HG03342 (cell line): Measurements from ENCODE around the gene SLIT3.

Source experiments
- ATAC-seq: cut with Tn5 transposase; IDR thresholded peaks from one replicate; pipeline ENCODE4 v1.9.1; 2021; ENCODE audit warnings: mild to moderate bottlenecking, moderate library complexity; ENCODE audit not compliant: unreplicated experiment

The SLIT3 gene

DNA sequence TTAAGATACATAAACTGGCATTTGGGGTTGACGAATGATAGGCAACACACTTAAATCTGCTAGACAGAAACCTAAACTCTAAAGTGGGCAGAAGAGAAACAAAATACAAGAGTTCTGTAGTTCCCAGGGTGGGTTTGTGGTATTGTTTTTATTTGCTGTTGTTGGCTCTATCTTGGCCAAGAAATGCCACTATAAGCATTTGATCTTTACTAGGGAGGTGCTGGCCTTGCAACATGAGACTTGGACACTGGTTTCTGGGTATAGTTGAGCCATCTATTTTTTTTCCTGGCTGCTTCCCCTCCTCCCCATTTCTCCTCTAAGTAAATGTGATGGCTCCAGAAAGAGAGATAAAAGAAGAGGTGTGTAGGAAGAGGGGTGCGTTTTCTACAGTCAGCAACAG lies 251.2 kb downstream of the SLIT3 start:
- no peak for ATAC-seq

GRCh38 chr5:169048181-169049125 lies 252.5 kb downstream of the SLIT3 start:
- no peak for ATAC-seq

DNA sequence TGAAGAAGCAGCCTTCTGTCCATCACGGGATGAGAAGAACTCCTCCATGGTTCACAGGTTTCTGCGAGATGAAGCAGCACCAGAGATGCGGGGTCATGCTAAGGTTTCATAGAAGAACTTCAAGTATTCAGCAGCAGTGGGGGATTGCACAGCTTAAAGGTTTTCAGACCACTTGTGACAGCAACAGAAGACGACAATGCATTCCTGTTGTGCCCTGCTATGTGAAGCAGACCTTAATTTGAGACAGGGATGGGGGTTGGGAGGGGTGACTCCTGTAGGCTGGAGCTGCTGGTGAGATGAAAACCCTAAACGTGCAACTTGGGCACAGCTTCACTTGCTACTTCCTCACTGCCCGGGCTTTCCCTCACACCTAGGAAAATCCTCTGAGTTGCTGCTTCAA lies 256.0 kb downstream of the SLIT3 start:
- no peak for ATAC-seq

- ATAC-seq, result no peak
Observed at GRCh38 chr5:169041180-169041579, 259.8 kb downstream of the SLIT3 start.

GRCh38 chr5:169039592-169039991 lies 261.3 kb downstream of the SLIT3 start:
- ATAC-seq, result no peak

DNA sequence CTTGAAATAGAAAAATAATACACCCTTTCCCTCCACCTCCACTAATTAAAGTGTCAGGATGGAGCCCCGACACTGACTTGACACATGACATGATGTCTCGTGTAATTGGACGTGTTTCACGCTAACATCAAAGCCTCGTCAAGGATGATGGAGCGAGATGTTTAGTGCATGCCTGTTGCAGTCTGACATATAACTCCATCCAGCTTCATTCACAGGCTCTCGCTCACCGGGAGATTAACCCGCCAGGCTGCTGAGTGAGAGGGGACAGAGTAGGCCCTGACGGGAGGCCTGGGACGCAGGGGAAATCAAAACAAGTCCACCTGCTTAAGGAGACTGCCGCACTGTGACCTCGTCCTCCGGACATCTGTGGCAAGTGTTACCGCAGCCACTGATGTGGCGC lies 263.5 kb downstream of the SLIT3 start:
- no peak for ATAC-seq

- ATAC-seq, result no peak
Observed at GRCh38 chr5:169036079-169036805, 264.7 kb downstream of the SLIT3 start.

DNA sequence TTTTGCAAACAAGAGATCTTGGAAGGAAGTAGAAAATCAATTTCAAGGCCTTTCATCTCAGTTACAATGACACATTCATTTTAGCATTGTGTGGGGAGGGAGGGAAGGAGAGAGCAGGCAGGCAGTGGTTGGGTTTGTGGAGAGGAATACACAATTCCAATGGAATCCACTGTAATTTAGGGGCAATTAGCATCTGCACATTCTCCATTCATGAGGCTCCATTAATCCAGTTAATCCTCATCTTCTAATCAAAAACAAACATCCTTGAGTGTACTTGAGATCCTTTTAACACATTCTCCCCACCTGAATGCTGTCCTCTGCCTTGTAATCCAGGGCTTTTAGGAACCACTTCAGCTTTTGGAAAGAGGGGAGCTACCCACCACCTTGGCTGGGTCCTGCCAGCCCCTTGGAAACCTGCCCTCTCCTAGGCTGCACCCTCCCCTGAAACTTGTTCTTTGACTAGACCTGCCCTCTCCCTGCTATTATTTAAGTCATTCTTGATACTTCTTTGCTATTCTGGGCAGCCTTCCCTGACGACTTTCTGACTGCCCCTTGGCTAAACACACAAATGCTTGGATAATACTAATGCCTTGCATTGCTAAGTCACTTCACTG lies 271.2 kb downstream of the SLIT3 start:
- no peak for ATAC-seq

- no peak for ATAC-seq
Observed at GRCh38 chr5:169029037-169029436, 271.9 kb downstream of the SLIT3 start.

DNA sequence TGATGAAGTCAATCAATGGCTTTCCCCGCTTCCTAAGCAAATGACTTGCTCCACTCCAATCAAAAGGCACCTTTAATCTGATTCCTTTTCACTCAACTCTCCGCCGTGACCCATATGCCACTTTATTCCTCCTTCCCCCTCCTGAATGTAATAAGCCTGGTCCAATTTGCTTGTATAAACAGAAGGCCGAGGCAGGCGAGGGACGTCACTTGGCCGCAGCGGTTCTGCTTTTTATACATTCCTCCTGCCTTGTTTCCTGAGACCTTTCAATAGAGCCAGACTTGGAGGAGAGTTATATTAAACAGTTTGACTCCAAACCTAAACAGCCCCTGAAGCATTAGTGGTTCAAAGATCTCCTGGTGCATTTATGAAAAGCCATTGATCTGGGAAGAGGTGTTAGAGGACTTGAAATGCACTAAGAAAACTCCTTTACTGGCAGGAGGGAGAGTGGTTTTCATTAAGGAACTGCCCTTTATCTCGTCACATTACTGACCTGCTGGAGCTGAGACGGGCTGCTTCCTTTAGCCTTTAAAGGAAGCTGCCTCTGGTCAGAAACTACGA lies 273.4 kb downstream of the SLIT3 start:
- no peak for ATAC-seq

DNA sequence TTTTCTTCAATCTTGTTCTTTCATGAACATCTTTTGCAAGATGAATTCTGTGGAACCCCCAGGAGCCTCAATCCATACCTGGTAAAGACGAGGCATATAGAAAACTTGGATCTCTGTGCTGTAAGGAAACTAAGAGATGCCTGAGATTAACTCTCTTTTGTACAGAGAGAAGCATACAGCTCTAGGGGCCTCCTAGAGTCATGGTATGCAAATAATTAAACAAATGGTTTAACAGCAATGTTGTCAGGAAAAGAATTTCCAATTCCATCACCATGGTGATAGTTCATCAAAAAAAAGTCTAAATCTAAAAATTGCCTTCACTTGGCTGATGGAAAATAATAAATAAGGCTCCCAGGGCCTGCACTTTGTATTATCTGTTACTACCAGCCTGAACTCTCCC lies 275.4 kb downstream of the SLIT3 start:
- ATAC-seq, result no peak

DNA sequence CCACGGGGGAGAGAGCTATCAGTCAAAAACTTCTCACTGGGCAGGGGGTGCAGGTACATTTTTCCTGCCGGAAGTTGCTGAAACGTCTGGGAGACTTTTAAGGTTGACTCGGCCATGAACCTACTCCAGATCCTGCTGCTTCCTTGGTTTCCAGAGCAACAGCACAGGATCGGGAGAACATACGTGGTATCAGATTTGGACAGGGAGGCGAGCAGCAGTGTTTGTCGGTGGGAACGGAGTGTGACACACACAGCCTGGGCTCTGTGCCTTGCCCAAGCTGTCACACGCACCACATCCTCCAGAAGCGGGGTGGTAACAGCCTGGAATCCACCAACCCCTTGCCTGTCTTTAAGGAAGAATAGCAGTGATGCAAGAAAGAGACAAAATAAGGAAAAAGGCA lies 276.5 kb downstream of the SLIT3 start:
- no peak for ATAC-seq

- ATAC-seq, result no peak
Observed at GRCh38 chr5:169022718-169023117, 278.2 kb downstream of the SLIT3 start.

DNA sequence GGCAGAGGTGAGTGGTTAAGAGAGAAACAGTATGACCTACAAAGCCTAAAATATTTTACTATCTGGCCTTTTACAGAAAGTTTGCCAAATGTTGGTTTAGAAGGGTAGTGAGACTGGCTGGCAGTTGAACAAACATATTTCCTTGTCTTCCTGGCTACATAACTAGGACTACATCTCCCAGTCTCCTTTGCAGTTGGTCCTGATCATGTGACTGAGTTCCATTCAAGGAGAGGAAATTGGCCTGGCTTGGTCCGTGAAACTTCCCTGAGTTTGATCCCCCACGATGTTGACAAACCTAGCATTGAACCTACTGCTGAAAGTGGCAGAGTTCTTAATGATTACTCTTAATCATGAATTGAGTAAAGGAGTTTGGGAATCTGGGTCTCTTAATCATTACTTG lies 280.8 kb downstream of the SLIT3 start:
- no peak for ATAC-seq

GRCh38 chr5:169018925-169019324 lies 282.0 kb downstream of the SLIT3 start:
- no peak for ATAC-seq

DNA sequence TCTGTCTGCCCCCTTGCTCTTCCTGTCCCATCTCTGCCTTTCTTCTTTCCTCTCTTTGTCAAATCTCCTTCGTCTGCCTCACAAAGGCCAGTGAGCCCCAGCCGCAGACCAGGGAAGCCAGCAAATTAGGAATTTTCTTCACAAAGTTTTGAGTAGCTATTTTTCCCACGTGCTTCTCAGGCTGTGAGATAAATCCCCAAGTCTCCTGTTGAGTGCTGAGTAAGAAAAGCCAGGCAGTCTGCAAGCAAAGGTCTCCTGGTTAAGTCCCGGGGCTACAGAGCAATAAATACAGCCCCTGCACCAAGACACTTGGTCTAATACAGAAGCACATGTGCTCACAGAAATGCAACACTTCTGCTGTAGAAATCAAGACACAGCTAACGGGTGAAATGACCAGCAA lies 284.9 kb downstream of the SLIT3 start:
- no peak for ATAC-seq

DNA sequence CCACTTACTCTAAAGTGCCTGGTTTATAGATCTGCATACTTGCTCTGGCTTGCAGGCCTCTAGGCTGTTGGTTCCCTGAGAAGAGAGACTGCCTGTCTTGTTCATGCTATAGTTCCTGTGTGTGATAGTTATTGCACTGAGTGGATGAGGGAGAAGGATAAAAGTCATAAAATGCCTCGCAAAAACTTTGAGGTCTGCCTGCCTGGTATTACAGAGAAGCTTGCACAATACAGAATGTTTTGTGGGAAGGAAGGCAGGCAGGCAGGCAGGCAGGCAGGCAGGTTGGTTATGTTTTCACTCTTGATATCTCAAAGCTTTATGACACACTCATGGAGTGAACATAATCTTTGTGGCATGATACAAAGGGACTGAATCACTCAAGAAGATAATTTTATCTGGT lies 287.1 kb downstream of the SLIT3 start:
- no peak for ATAC-seq

DNA sequence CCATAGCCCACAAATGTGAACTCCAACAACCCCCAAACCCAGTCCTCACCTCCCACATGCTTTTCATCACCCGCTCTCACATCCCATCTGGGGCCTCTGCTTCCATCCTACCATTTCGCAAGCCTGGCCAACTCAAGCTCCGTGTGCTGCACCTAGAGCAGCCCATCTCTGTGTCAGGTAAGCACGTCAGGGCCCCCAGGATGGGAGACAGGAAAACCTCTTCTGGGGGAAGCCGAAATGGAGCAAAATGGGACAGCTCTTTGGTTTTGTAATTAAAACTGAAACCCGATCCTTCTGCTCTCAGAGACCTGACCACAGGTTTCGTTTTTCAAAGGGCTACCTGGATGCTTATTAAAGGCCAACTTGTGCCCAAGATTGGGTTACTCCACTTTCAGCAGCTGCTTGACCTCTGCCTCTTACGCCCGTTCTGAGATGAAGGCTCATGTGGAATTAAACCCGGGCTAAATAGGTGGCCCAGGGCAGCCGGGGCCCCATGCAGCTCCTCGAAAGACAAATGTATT lies 287.7 kb downstream of the SLIT3 start:
- ATAC-seq, result no peak

DNA sequence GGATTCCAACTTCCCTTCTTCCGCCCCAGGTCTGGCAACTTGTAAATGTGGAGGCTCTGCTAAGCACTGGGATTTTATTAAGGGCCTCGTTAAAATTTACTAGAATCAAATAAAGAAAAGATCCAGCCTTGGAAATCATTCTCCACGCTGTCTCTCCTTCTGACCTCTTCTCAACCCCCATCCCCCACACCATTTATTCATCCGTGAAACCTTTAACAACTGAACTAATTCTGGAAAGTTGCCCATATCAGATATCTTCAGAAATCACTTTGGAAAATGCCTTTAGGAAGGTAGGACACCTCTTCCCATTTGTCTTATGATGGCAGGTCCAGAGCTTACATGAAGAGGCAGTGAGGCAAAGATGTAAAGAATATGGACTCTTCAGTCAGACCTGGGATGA lies 288.5 kb downstream of the SLIT3 start:
- ATAC-seq, result no peak

GRCh38 chr5:169011451-169011850 lies 289.5 kb downstream of the SLIT3 start:
- ATAC-seq, result no peak

GRCh38 chr5:169011009-169011408 lies 289.9 kb downstream of the SLIT3 start:
- no peak for ATAC-seq
